ENCODE data around the gene UGT1A4. TPM values are rescaled to one million over a fixed set of nuclear protein-coding genes. Genes with fewer than 3 reads are reported as not detected.

Gene UGT1A4
- total and polyA plus RNA-seq, 2 donors (not counting 3 experiments of a cell fraction or from before 2014, with no cell fraction given) = not detected

GRCh38 chr2:233814056-233814835, 95.7 kb downstream of the UGT1A4 start:
- no peak overlapping the region for H3K27ac ChIP-seq (ENCODE audit: insufficient read depth, low read depth, low read length)
- H3K27me3 ChIP-seq (ENCODE audit: control insufficient read depth in 2 of 2, insufficient read depth in 2 of 2, low read length in 2 of 2) = peaks cover 0 to under 1% of the 10 kb centered on the region in 2 experiments
- DNase-seq (ENCODE audit: low read depth, low spot score) = no peak
- TF ChIP-seq POLR2AphosphoS5 (IDR thresholded peaks at IDR 0.05; ENCODE audit: insufficient read depth, low read depth, low read length) (no peak), GATA2 (IDR thresholded peaks at IDR 0.05; ENCODE audit: insufficient read depth, insufficient read length, low read depth, low read length) (no peak), FOS (IDR thresholded peaks at IDR 0.05; ENCODE audit: borderline replicate concordance, insufficient read depth, low read length) (no peak), JUN (IDR thresholded peaks at IDR 0.05; ENCODE audit: borderline replicate concordance, insufficient read depth, insufficient read length, low read depth) (no peak), POLR2A (IDR thresholded peaks at IDR 0.05; ENCODE audit: low read depth, low read length) (no peak), MYC (IDR thresholded peaks at IDR 0.05; ENCODE audit: low read depth, low read length) (no peak), EZH2 (IDR thresholded peaks at IDR 0.05; ENCODE audit: borderline replicate concordance, low read depth, low read length, severe bottlenecking) (no peak)
- TF ChIP-seq, protein P1, sequence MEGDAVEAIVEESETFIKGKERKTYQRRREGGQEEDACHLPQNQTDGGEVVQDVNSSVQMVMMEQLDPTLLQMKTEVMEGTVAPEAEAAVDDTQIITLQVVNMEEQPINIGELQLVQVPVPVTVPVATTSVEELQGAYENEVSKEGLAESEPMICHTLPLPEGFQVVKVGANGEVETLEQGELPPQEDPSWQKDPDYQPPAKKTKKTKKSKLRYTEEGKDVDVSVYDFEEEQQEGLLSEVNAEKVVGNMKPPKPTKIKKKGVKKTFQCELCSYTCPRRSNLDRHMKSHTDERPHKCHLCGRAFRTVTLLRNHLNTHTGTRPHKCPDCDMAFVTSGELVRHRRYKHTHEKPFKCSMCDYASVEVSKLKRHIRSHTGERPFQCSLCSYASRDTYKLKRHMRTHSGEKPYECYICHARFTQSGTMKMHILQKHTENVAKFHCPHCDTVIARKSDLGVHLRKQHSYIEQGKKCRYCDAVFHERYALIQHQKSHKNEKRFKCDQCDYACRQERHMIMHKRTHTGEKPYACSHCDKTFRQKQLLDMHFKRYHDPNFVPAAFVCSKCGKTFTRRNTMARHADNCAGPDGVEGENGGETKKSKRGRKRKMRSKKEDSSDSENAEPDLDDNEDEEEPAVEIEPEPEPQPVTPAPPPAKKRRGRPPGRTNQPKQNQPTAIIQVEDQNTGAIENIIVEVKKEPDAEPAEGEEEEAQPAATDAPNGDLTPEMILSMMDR (IDR thresholded peaks at IDR 0.05; ENCODE audit: extremely low read depth in 1 of 2, insufficient read depth in 1 of 2, low read depth in 1 of 2, low read length in 2 of 2) = no peak
- TF ChIP-seq, protein P2, sequence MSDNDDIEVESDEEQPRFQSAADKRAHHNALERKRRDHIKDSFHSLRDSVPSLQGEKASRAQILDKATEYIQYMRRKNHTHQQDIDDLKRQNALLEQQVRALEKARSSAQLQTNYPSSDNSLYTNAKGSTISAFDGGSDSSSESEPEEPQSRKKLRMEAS (IDR thresholded peaks at IDR 0.05; ENCODE audit: insufficient read depth, insufficient read length) = no peak
- no peaks in the 10 kb centered on the region for H3K4me1 ChIP-seq (ENCODE audit: control insufficient read depth, extremely low read depth, insufficient read depth, low read length)
- H3K9ac ChIP-seq (replicated peaks; ENCODE audit: extremely low read depth, insufficient read depth, low read length) = no peak overlapping the region
- H3K36me3 ChIP-seq (ENCODE audit: control insufficient read depth in 2 of 2, extremely low read depth in 1 of 2, insufficient read depth in 2 of 2, low read length in 2 of 2) = no peaks in the 10 kb centered on the region
- CTCF ChIA-PET = interaction anchor here (1.0 kb wide), 2 partner anchors 22 to 44 kb away, joined by 3 read pairs; no protein-coding TSS in a partner anchor
- H4K20me1 ChIP-seq (replicated peaks; ENCODE audit: control insufficient read depth, extremely low read depth, insufficient read depth, low read length) = no peaks in the 10 kb centered on the region
- dilution Hi-C loops (cut with MboI; ENCODE audit: extremely low pct_ligation_motif_present, low sequenced_read_pairs) (no loop called here), intact Hi-C loops (cut with micrococcal nuclease) (no loop called here)
- no peaks in the 10 kb centered on the region for H3K79me2 ChIP-seq (ENCODE audit: control insufficient read depth, insufficient read depth, low read length)
- FAIRE-seq = no peak
- H3K9me1 ChIP-seq (replicated peaks; ENCODE audit: control insufficient read depth, extremely low read depth, insufficient read depth, low read length) = no peaks in the 10 kb centered on the region
- H3K4me2 ChIP-seq (ENCODE audit: insufficient read depth, low read length) = no peak overlapping the region
- POLR2A ChIA-PET = no interaction called here
- no TSS peak for BruUV-seq (replicated peaks)
- H3K4me3 ChIP-seq (replicated peaks in 1 of 3; ENCODE audit: insufficient read depth in 1 of 3, low read depth in 1 of 3, low read length in 3 of 3) = no peak overlapping the region
- no peaks in the 10 kb centered on the region for H3K9me3 ChIP-seq (replicated peaks; ENCODE audit: control insufficient read depth, insufficient read depth, low read length)
- H2AFZ ChIP-seq (ENCODE audit: low read depth, low read length) = no peak overlapping the region

All from endothelial cell of umbilical vein (primary cell).